Transverse colon (tissue), 4 donors: ENCODE measurements around the gene ALPI. TPM values are rescaled to one million over a fixed set of nuclear protein-coding genes. Genes with fewer than 3 reads are reported as not detected.

Experiments
- DNase-seq: peaks from one replicate; pipeline ENCODE4 v3.0.0-alpha.2; 2019
- H3K27ac ChIP-seq, 4 donors: fragments of 200-600 bp; sonication (generic); 2 replicates each; pipeline ENCODE4 v1.5.1; 2016 to 2018; ENCODE audit warnings: inconsistent platforms in 4 of 4
- H3K27me3 ChIP-seq: fragments of 200-600 bp; sonication (generic); 2 replicates; pipeline ENCODE4 v1.5.1; 2017; ENCODE audit warnings: inconsistent platforms
- H3K36me3 ChIP-seq, 4 donors: fragments of 200-600 bp; sonication (generic); 2 replicates each; pipeline ENCODE4 v1.5.1; 2017 to 2019; ENCODE audit warnings: inconsistent platforms in 4 of 4
- H3K4me1 ChIP-seq, 4 donors: fragments of 200-600 bp; sonication (generic); 2 replicates each; pipeline ENCODE4 v1.5.1; 2017 to 2020; ENCODE audit warnings: inconsistent platforms in 4 of 4
- H3K4me3 ChIP-seq, 4 donors: fragments of 200-600 bp; sonication (generic); 1 replicate in 1 of 4; 2 replicates in 3 of 4; pipeline versions ENCODE4 v1.5.1 to v1.6.1; 2017 to 2019; ENCODE audit warnings: inconsistent platforms in 4 of 4
- H3K9me3 ChIP-seq, 2 donors: fragments of 200-600 bp; sonication (generic); 2 replicates each; pipeline ENCODE4 v1.5.1; 2017 to 2019; ENCODE audit warnings: inconsistent platforms in 2 of 2
- EP300 ChIP-seq: sonication (generic); formaldehyde crosslinking; IDR thresholded peaks from one replicate; pipeline ENCODE4 v1.6.1; 2017; ENCODE audit warnings: antibody characterized with exemption, low read depth
- POLR2A ChIP-seq: fragments of 450-650 bp; IDR thresholded peaks from one replicate; pipeline ENCODE4 v1.6.1; 2016; ENCODE audit warnings: antibody characterized with exemption, mild to moderate bottlenecking, moderate library complexity
- POLR2AphosphoS5 ChIP-seq, 3 donors: sonication (generic); formaldehyde crosslinking; IDR thresholded peaks; one replicate each; pipeline ENCODE4 v1.6.1; 2016; ENCODE audit warnings: antibody characterized with exemption in 3 of 3
- WGBS, 2 donors: methylation state at CpG; one replicate each; pipeline ENCODE4 v1.1.5; 2018; ENCODE audit warnings: low coverage in 1 of 2; 5-methylcytosine and 5-hydroxymethylcytosine counted together
- in situ Hi-C, 4 donors: fragments of 200-750 bp; cut with MboI; loops; one replicate each; pipeline versions ENCODE4 v1.15.0 to v1.15.1; 2017; ENCODE audit warnings: low sequenced_read_pairs in 3 of 4, low pct_ligation_motif_present in 1 of 4, low pct_unique_long_range_greater_than_20kb in 1 of 4
- intact Hi-C: fragments of 100-400 bp; cut with DNase I; formaldehyde crosslinking; loops from one replicate; pipeline ENCODE4 v1.15.1; 2023; ENCODE audit warnings: low total_unique reads
- total RNA-seq, 4 donors: library from RNA; depleted of rRNA; stranded (reverse); fragments of >200 nt; gene quantifications; one replicate each; pipeline ENCODE4 v1.1.0, GENCODE V29; 2016
- TF ChIP-seq, protein P1 (sequence below), 5 experiments: fragments of 200-600 bp in 3 of 5; fragments of 450-650 bp in 2 of 5; sonication (generic) in 3 of 5; IDR thresholded peaks; 1 replicate in 2 of 5; 2 replicates in 3 of 5; pipeline ENCODE4 v1.5.1; 2016 to 2017; ENCODE audit warnings: antibody characterized with exemption in 5 of 5, inconsistent platforms in 3 of 5, mild to moderate bottlenecking in 2 of 5, moderate library complexity in 1 of 5

Gene ALPI
- total RNA-seq, 4 donors from 2014 or later = 4.2 to 50.9 (median 25.9) TPM

GRCh38 chr2:232492963-232493700 is 37.2 kb downstream of the ALPI start:
- H3K4me1 ChIP-seq = no peaks in the 10 kb centered on the region
- in situ Hi-C loops (no loop called here), intact Hi-C loops (no loop called here)
- no peaks in the 10 kb centered on the region for H3K36me3 ChIP-seq
- no peak overlapping the region for H3K27ac ChIP-seq
- no peaks in the 10 kb centered on the region for H3K9me3 ChIP-seq
- no peak for TF ChIP-seq POLR2A
- TF ChIP-seq, protein P1, sequence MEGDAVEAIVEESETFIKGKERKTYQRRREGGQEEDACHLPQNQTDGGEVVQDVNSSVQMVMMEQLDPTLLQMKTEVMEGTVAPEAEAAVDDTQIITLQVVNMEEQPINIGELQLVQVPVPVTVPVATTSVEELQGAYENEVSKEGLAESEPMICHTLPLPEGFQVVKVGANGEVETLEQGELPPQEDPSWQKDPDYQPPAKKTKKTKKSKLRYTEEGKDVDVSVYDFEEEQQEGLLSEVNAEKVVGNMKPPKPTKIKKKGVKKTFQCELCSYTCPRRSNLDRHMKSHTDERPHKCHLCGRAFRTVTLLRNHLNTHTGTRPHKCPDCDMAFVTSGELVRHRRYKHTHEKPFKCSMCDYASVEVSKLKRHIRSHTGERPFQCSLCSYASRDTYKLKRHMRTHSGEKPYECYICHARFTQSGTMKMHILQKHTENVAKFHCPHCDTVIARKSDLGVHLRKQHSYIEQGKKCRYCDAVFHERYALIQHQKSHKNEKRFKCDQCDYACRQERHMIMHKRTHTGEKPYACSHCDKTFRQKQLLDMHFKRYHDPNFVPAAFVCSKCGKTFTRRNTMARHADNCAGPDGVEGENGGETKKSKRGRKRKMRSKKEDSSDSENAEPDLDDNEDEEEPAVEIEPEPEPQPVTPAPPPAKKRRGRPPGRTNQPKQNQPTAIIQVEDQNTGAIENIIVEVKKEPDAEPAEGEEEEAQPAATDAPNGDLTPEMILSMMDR (IDR thresholded peaks at IDR 0.05) = no peak
- no peak for TF ChIP-seq POLR2AphosphoS5 (IDR thresholded peaks at IDR 0.05)
- no peak for TF ChIP-seq EP300
- H3K4me3 ChIP-seq = no peak overlapping the region
- H3K27me3 ChIP-seq = peaks cover 25% of the 10 kb centered on the region
- 20 to 86% methylated on average over 1 to 24 of the region's 24 CpGs for WGBS, 2 donors
- DNase-seq = no peak

DNA sequence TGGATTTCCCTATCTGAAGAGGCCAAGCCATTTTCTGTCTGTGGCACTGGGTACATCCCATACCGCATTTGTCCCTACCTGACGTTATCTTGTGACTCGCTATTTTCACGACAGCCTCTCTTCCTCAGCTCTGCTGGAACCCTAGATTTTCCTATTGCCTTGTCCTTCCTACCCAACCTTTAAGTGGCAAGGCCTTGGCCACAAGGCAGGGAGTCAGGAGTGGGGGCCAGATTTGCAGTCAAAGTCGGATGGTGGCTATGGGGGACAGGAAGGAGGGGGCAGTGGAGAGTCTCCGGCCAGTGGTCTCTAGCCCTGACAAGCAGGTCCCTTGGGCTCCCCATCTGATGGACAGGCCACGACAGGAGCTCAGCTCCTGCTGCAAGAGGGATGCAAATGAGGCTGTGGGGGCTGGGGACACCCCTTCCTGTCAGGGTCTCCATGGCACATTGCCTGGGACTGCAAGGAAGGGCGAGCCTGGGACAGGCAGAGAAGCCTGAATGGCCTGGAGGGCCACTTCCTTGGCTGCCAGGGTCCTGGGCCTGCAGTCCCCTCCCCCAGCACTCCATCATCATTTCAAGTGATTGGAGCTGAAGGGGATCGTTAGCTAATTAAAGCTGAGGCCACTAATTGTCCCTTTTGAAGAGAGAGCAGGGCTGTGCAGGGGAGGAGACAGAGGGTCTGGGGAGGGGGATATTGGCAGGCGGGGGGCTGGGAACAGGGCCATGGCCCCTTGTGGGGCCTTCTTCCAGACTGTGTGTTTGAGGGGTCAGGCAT is 37.9 kb downstream of the ALPI start:
- H3K4me1 ChIP-seq = no peaks in the 10 kb centered on the region
- 77 to 92% methylated on average over 5 to 10 of the region's 10 CpGs for WGBS, 2 donors
- H3K9me3 ChIP-seq = no peaks in the 10 kb centered on the region
- H3K27ac ChIP-seq = no peak overlapping the region
- intact Hi-C loops (no loop called here), in situ Hi-C loops (no loop called here)
- DNase-seq = no peak
- H3K4me3 ChIP-seq = no peak overlapping the region
- no peaks in the 10 kb centered on the region for H3K36me3 ChIP-seq
- peaks cover 18% of the 10 kb centered on the region for H3K27me3 ChIP-seq
- TF ChIP-seq EP300 (no peak), POLR2A (no peak), POLR2AphosphoS5 (IDR thresholded peaks at IDR 0.05) (no peak)
- TF ChIP-seq, protein P1 (IDR thresholded peaks at IDR 0.05) = no peak

GRCh38 chr2:232494542-232494941 is 38.6 kb downstream of the ALPI start:
- Histone ChIP-seq H3K4me3 (no peak overlapping the region), H3K4me1 (no peaks in the 10 kb centered on the region), H3K9me3 (no peaks in the 10 kb centered on the region), H3K27me3 (peaks cover 11% of the 10 kb centered on the region), H3K27ac (no peak overlapping the region), H3K36me3 (no peaks in the 10 kb centered on the region)
- no peak for DNase-seq
- intact Hi-C loops (no loop called here), in situ Hi-C loops (no loop called here)
- no peak for TF ChIP-seq POLR2AphosphoS5 (IDR thresholded peaks at IDR 0.05)
- TF ChIP-seq EP300 = no peak
- TF ChIP-seq, protein P1 (IDR thresholded peaks at IDR 0.05) = no peak
- TF ChIP-seq POLR2A = no peak
- 83% methylated on average over 5 of the region's 5 CpGs; no CpG with 5 or more reads in 1 of the 2 donors for WGBS, 2 donors

- TF ChIP-seq POLR2AphosphoS5 (IDR thresholded peaks at IDR 0.05) (no peak), EP300 (no peak), POLR2A (no peak)
- TF ChIP-seq, protein P1 (IDR thresholded peaks at IDR 0.05) = no peak
- Histone ChIP-seq H3K27me3 (peaks cover 6% of the 10 kb centered on the region), H3K27ac (no peak overlapping the region), H3K9me3 (no peaks in the 10 kb centered on the region), H3K4me3 (no peak overlapping the region), H3K4me1 (no peaks in the 10 kb centered on the region), H3K36me3 (no peaks in the 10 kb centered on the region)
- DNase-seq = no peak
- in situ Hi-C loops (no loop called here), intact Hi-C loops (no loop called here)
- WGBS, 2 donors = 75 to 86% methylated on average over 2 to 7 of the region's 7 CpGs
Observed at GRCh38 chr2:232495292-232495691, 39.3 kb downstream of the ALPI start.
